Measurements from ENCODE around the gene SMTNL2.

The SMTNL2 gene

DNA sequence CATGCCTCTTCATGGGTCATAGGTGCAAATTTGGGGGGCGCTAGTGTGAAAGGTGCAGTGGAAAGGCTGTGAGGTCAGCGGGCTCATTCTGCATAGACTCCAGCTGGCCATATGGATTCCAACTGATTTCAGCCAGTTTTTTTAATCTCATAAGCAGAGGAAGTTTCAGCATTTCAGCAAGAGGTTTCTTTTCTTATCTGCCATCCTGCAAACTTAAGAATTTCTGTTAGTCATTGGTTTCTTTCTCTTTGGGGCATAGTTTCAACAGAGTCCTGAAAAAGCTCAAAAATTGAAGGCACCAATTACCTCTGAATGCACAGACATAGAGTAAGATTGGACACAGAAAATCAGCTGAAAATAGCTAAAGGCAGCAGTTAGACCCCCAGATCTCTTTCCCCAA, 73.3 kb downstream of the SMTNL2 start:
- peaks cover 20% of the 10 kb centered on the region for H3K27me3 Mint-ChIP-seq
- H3K4me1 Mint-ChIP-seq (ENCODE audit: low read depth), result peaks cover 24% of the 10 kb centered on the region
- no peak overlapping the region for H3K27ac Mint-ChIP-seq
- H3K4me3 Mint-ChIP-seq, result no peak overlapping the region
- H3K9me3 Mint-ChIP-seq, result no peaks in the 10 kb centered on the region
- H3K36me3 Mint-ChIP-seq (ENCODE audit: low read depth), result no peaks in the 10 kb centered on the region
